CD4-positive, alpha-beta T cell (primary cell): ENCODE measurements around the gene MRM3. TPM values are rescaled to one million over a fixed set of nuclear protein-coding genes. Genes with fewer than 3 reads are reported as not detected.

Source experiments
- ATAC-seq: fragments of 200-7000 bp; cut with Tn5 transposase; one replicate; pipeline ENCODE4 v1.10.0; 2022; ENCODE audit warnings: mild to moderate bottlenecking; ENCODE audit not compliant: poor library complexity
- CTCF ChIA-PET: fragments of 350-600 bp; sonication (Branson Sonifier 250); formaldehyde crosslinking; loops from one replicate; lab custom pipeline; 2021; ENCODE audit warnings: antibody characterized with exemption, inconsistent platforms; lab: Charles Lee
- POLR2A ChIA-PET: fragments of 350-600 bp; sonication (Branson Sonifier 250); formaldehyde crosslinking; loops from one replicate; lab custom pipeline; 2021; ENCODE audit warnings: antibody characterized with exemption, inconsistent platforms; lab: Charles Lee
- DNase-seq, 14 experiments: peaks; one replicate each; pipeline ENCODE4 v3.0.0-alpha.2; 2013 to 2020; ENCODE audit warnings: mixed read lengths in 2 of 14
- H3K27ac ChIP-seq, 2 donors: one replicate each; pipeline versions ENCODE4 v1.5.1 to v1.7.0; 2013; ENCODE audit warnings: low read length in 2 of 2, low read depth in 1 of 2, mild to moderate bottlenecking in 1 of 2
- H3K27me3 ChIP-seq, 2 experiments: 1 replicate in 1 of 2; 2 replicates in 1 of 2; pipeline versions ENCODE4 v1.6.1 to v1.7.0; 2013; ENCODE audit warnings: low read length in 2 of 2, control low read depth in 1 of 2, mild to moderate bottlenecking in 1 of 2, moderate library complexity in 1 of 2; ENCODE audit not compliant: insufficient read depth in 2 of 2, control insufficient read depth in 1 of 2
- H3K36me3 ChIP-seq: one replicate; pipeline ENCODE4 v1.6.1; 2013; ENCODE audit warnings: low read length, control low read depth; ENCODE audit not compliant: insufficient read depth
- H3K4me1 ChIP-seq: one replicate; pipeline ENCODE4 v1.6.1; 2013; ENCODE audit warnings: low read length, control low read depth; ENCODE audit not compliant: insufficient read depth
- H3K4me3 ChIP-seq: one replicate; pipeline ENCODE4 v1.5.1; 2013; ENCODE audit warnings: mild to moderate bottlenecking, low read length, moderate library complexity
- H3K9me3 ChIP-seq, 2 experiments: 1 replicate in 1 of 2; 2 replicates in 1 of 2; pipeline versions ENCODE4 v1.6.1 to v1.7.0; 2013; ENCODE audit warnings: low read length in 2 of 2, mild to moderate bottlenecking in 2 of 2, control low read depth in 1 of 2, moderate library complexity in 1 of 2; ENCODE audit not compliant: control insufficient read depth in 1 of 2, insufficient read depth in 1 of 2
- H3K27ac Mint-ChIP-seq: one replicate; pipeline ENCODE4 v1.8.0; 2020; ENCODE audit warnings: mixed read lengths
- H3K27me3 Mint-ChIP-seq: one replicate; pipeline ENCODE4 v1.8.0; 2021; ENCODE audit warnings: mixed read lengths
- H3K36me3 Mint-ChIP-seq: one replicate; pipeline ENCODE4 v1.8.0; 2021; ENCODE audit warnings: low read depth, mixed read lengths
- H3K4me1 Mint-ChIP-seq: one replicate; pipeline ENCODE4 v1.8.0; 2021; ENCODE audit warnings: low read depth, mixed read lengths
- H3K4me3 Mint-ChIP-seq: one replicate; pipeline ENCODE4 v1.8.0; 2020; ENCODE audit warnings: mild to moderate bottlenecking, mixed read lengths
- H3K9me3 Mint-ChIP-seq: one replicate; pipeline ENCODE4 v1.8.0; 2020; ENCODE audit warnings: mixed read lengths
- CTCF ChIP-seq: fragments of 200-600 bp; IDR thresholded peaks from one replicate; pipeline ENCODE4 v1.8.0; 2022; ENCODE audit warnings: antibody characterized with exemption, mild to moderate bottlenecking
- intact Hi-C, 2 experiments: fragments of 100-400 bp; cut with DNase I in 1 of 2; cut with micrococcal nuclease in 1 of 2; formaldehyde crosslinking; loops; one replicate each; pipeline versions ENCODE4 v1.15.1 to v1.9.0; 2023 to 2025; cut with DNase I, micrococcal nuclease
- total RNA-seq, 174 experiments: library from RNA in 2 of 174; stranded (reverse) in 2 of 174; gene quantifications; one replicate each; pipeline ENCODE4 v1.2.3 and lab custom pipeline; 2021 to 2026

The MRM3 gene
- total RNA-seq, 2 experiments from 2014 or later = 40.8 to 44.1 TPM

GRCh38 chr17:811051-811784 is 29.1 kb downstream of the MRM3 start:
- Histone ChIP-seq H3K9me3 (peaks cover 0 to 6% of the 10 kb centered on the region in 2 experiments), H3K27ac (no peak overlapping the region), H3K36me3 (no peaks in the 10 kb centered on the region), H3K4me3 (no peak overlapping the region), H3K4me1 (no peaks in the 10 kb centered on the region), H3K27me3 (no peaks in the 10 kb centered on the region)
- TF ChIP-seq CTCF = no peak
- Mint-ChIP-seq H3K27me3 (peaks cover 7% of the 10 kb centered on the region), H3K27ac (no peak overlapping the region), H3K36me3 (no peaks in the 10 kb centered on the region), H3K4me1 (no peaks in the 10 kb centered on the region), H3K9me3 (no peaks in the 10 kb centered on the region), H3K4me3 (no peak overlapping the region)
- POLR2A ChIA-PET = no interaction called here
- no peak for ATAC-seq
- no peak for DNase-seq
- CTCF ChIA-PET = no interaction called here
- intact Hi-C loops = no loop called here

- ATAC-seq (no peak), DNase-seq (no peak)
- peaks cover 0 to 6% of the 10 kb centered on the region in 2 experiments for H3K9me3 ChIP-seq
- CTCF ChIA-PET = no interaction called here
- no peak for TF ChIP-seq CTCF
- H3K36me3 ChIP-seq = no peaks in the 10 kb centered on the region
- H3K4me3 ChIP-seq = no peak overlapping the region
- H3K4me1 ChIP-seq = no peaks in the 10 kb centered on the region
- Mint-ChIP-seq H3K27ac (no peak overlapping the region), H3K36me3 (no peaks in the 10 kb centered on the region), H3K27me3 (no peaks in the 10 kb centered on the region), H3K4me3 (no peak overlapping the region), H3K4me1 (no peaks in the 10 kb centered on the region), H3K9me3 (no peaks in the 10 kb centered on the region)
- POLR2A ChIA-PET = no interaction called here
- H3K27ac ChIP-seq = no peak overlapping the region
- intact Hi-C loops = no loop called here
- H3K27me3 ChIP-seq = no peaks in the 10 kb centered on the region
These were observed 30.6 kb downstream of the MRM3 start for GRCh38 chr17:812638-813204.

- ChIA-PET CTCF (no interaction called here), POLR2A (no interaction called here)
- no peak overlapping the region for H3K4me3 ChIP-seq
- H3K27ac Mint-ChIP-seq = no peak overlapping the region
- ATAC-seq = no peak
- no peak overlapping the region for H3K27ac ChIP-seq
- TF ChIP-seq CTCF = no peak
- H3K9me3 ChIP-seq = peaks cover 0 to 6% of the 10 kb centered on the region in 2 experiments
- no peaks in the 10 kb centered on the region for H3K36me3 ChIP-seq
- no peaks in the 10 kb centered on the region for H3K4me1 ChIP-seq
- no peaks in the 10 kb centered on the region for H3K27me3 Mint-ChIP-seq
- H3K27me3 ChIP-seq = no peaks in the 10 kb centered on the region
- no peaks in the 10 kb centered on the region for H3K4me1 Mint-ChIP-seq
- no peak overlapping the region for H3K4me3 Mint-ChIP-seq
- DNase-seq = no peak
- H3K36me3 Mint-ChIP-seq = no peaks in the 10 kb centered on the region
- intact Hi-C loops = no loop called here
- H3K9me3 Mint-ChIP-seq = no peaks in the 10 kb centered on the region
These were observed 32.2 kb downstream of the MRM3 start for GRCh38 chr17:814371-814770.
